Left ventricle myocardium inferior (tissue), 1 donor: Measurements from ENCODE around the gene FRMD4A. TPM values are rescaled to one million over a fixed set of nuclear protein-coding genes. Genes with fewer than 3 reads are reported as not detected.

Experiments used
- DNase-seq: peaks from one replicate; pipeline ENCODE4 v3.0.0-alpha.2; 2020
- H3K27ac ChIP-seq: fragments of 200-600 bp; replicated peaks from 2 replicates; pipeline ENCODE4 v1.8.0; 2021
- H3K27me3 ChIP-seq: fragments of 200-600 bp; 2 replicates; pipeline ENCODE4 v1.8.0; 2021; ENCODE audit warnings: low read depth
- H3K36me3 ChIP-seq: fragments of 200-600 bp; 2 replicates; pipeline ENCODE4 v1.8.0; 2021
- H3K4me1 ChIP-seq: fragments of 200-600 bp; 2 replicates; pipeline ENCODE4 v1.8.0; 2021
- H3K4me3 ChIP-seq: fragments of 200-600 bp; 2 replicates; pipeline ENCODE4 v1.8.0; 2021; ENCODE audit warnings: mild to moderate bottlenecking, moderate library complexity
- H3K9me3 ChIP-seq: fragments of 200-600 bp; replicated peaks from 2 replicates; pipeline ENCODE4 v1.8.0; 2021
- CTCF ChIP-seq: fragments of 200-600 bp; IDR thresholded peaks from 2 replicates; pipeline ENCODE4 v1.8.0; 2021; ENCODE audit warnings: antibody characterized with exemption, mild to moderate bottlenecking, borderline replicate concordance
- intact Hi-C: fragments of 100-400 bp; cut with micrococcal nuclease; formaldehyde crosslinking; loops from one replicate; pipeline ENCODE4 v1.11.0; 2022
- total RNA-seq: library from RNA; stranded (reverse); fragmentation: NEBNext Ultra II Directional; extraction: Animal tissue kit (Norgen Biotek cat#: 25700); gene quantifications from one replicate; pipeline ENCODE4 v1.2.1, GENCODE V29; 2021
- donor health status: DM: no; HTN: yes; CAD: no; lungs with severe emphysema.

The FRMD4A gene
- total RNA-seq, 1 donor from 2014 or later: 26.1 TPM

- Histone ChIP-seq H3K9me3 (no peaks in the 10 kb centered on the region), H3K4me3 (no peak overlapping the region), H3K27ac (no peak overlapping the region), H3K27me3 (no peaks in the 10 kb centered on the region), H3K4me1 (peaks cover 14% of the 10 kb centered on the region), H3K36me3 (peaks cover 37% of the 10 kb centered on the region)
- DNase-seq: no peak
- no peak for TF ChIP-seq CTCF
- intact Hi-C loops: no loop called here
These were observed 702.1 kb downstream of the FRMD4A start for GRCh38 chr10:13628661-13629060.

DNA sequence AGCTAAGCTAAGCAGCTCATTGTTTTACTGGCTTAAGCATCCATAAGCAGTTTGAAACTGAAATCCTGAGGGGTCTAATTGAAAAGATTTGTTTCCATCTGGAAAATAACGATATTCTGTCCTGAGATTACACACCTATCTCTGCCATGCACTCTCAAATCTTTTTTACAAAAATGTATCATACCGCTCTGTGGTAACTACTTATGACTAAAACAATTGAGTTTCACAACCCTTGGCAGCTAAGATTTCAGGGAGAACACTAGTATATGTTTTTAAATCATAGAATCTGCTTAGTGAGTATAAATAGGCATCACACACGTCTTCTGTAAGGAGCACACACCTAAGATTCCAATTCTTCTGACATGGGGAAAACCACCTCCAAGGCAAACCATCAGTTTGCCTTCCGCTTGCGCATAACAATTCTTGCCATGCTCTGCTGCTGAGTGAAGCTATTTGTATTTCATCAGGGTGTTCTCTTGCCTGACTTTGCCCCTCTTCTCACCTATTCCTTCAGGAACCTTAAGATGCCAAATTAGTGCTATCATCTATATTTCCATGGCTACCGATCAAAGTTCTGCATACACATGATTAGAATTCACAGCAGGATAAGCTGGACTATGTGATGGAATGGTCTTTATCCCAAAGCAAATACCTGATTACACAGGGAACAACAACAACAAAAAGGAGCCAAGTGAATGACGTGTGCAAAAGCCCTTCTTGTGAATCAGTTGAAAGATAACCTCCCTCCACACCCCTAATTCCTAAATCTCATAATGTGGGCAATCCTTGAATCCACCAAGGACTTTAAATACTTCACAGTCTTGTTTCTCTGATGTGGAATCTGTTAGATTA lies 703.0 kb downstream of the FRMD4A start:
- Histone ChIP-seq H3K9me3 (no peaks in the 10 kb centered on the region), H3K27me3 (no peaks in the 10 kb centered on the region), H3K4me1 (peaks cover 13% of the 10 kb centered on the region), H3K4me3 (no peak overlapping the region), H3K36me3 (peaks cover 37% of the 10 kb centered on the region), H3K27ac (no peak overlapping the region)
- no peak for DNase-seq
- intact Hi-C loops: no loop called here
- TF ChIP-seq CTCF: no peak

DNA sequence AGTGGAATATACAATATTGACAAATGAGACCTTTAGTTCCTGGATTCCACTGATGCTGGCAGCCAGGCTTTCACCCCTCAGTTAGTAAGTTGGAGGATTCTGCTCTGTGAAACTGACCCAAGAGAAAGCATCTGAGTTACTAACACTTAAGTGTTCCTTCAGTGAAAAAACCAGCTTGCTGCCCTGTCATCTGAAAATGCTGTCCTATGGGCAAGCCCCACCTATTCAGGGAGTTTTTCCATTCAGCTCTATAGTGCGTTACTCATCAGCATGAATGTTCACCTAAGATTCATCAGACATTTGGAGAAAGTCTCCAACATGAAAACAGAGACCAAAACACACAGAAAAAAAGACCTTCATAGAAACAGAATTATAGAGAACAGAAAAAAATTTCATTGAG lies 706.1 kb downstream of the FRMD4A start:
- no peak overlapping the region for H3K27ac ChIP-seq
- no peak for DNase-seq
- no peaks in the 10 kb centered on the region for H3K4me1 ChIP-seq
- H3K27me3 ChIP-seq: no peaks in the 10 kb centered on the region
- intact Hi-C loops: no loop called here
- H3K4me3 ChIP-seq: no peak overlapping the region
- no peaks in the 10 kb centered on the region for H3K9me3 ChIP-seq
- TF ChIP-seq CTCF: no peak
- peaks cover 42% of the 10 kb centered on the region for H3K36me3 ChIP-seq

GRCh38 chr10:13621931-13622330 lies 708.8 kb downstream of the FRMD4A start:
- TF ChIP-seq CTCF: no peak
- Histone ChIP-seq H3K9me3 (no peaks in the 10 kb centered on the region), H3K27ac (no peak overlapping the region), H3K27me3 (no peaks in the 10 kb centered on the region), H3K36me3 (peaks cover 57% of the 10 kb centered on the region), H3K4me1 (no peaks in the 10 kb centered on the region), H3K4me3 (no peak overlapping the region)
- DNase-seq: no peak
- intact Hi-C loops: no loop called here

GRCh38 chr10:13617116-13617515 lies 713.6 kb downstream of the FRMD4A start:
- DNase-seq: no peak
- H3K4me1 ChIP-seq: peaks cover 17% of the 10 kb centered on the region
- no peaks in the 10 kb centered on the region for H3K9me3 ChIP-seq
- no peaks in the 10 kb centered on the region for H3K27me3 ChIP-seq
- TF ChIP-seq CTCF: no peak
- peaks cover 78% of the 10 kb centered on the region for H3K36me3 ChIP-seq
- H3K27ac ChIP-seq: no peak overlapping the region
- intact Hi-C loops: no loop called here
- no peak overlapping the region for H3K4me3 ChIP-seq
